ENCODE measurements around the gene NQO1. TPM values are rescaled to one million over a fixed set of nuclear protein-coding genes. Genes with fewer than 3 reads are reported as not detected.

The NQO1 gene
- total and polyA plus RNA-seq, 2 of the 13 experiments (the other 11 are each of a cell fraction or from before 2014, with no cell fraction given): 464 to 1,060 TPM

GRCh38 chr16:69725480-69726312, 664 bp downstream of the NQO1 start (continued):
- TF ChIP-seq ZNF609 (CRISPR knock-in tag; IDR thresholded peaks at IDR 0.05; ENCODE audit: borderline replicate concordance) (0 out of 2 replicates have a peak, but pooled peaks have one; percentile 15), SRSF1 (optimal IDR thresholded peaks at IDR 0.05; ENCODE audit: low read depth, low read length) (peak; percentile 62), ZNF879 (CRISPR knock-in tag; IDR thresholded peaks at IDR 0.05) (peak; percentile 91), SNAPC2 (CRISPR knock-in tag; IDR thresholded peaks at IDR 0.05) (peak; percentile 42; the same call in 1 of the 2 replicates), BRF2 (CRISPR knock-in tag; IDR thresholded peaks at IDR 0.05) (0 out of 2 replicates have a peak, but pooled peaks have one; percentile 27), PPARG (CRISPR knock-in tag; conservative IDR thresholded peaks at IDR 0.05) (0 out of 2 replicates have a peak, but pooled peaks have one; percentile 2), ZC3H13 (CRISPR knock-in tag; IDR thresholded peaks at IDR 0.05) (0 out of 2 replicates have a peak, but pooled peaks have one; percentile 35), ZBTB46 (CRISPR knock-in tag; IDR thresholded peaks at IDR 0.05; ENCODE audit: borderline replicate concordance) (no peak), NR1H2 (CRISPR knock-in tag; IDR thresholded peaks at IDR 0.05; ENCODE audit: borderline replicate concordance, low read depth) (0 out of 2 replicates have a peak, but pooled peaks have one; percentile 67), MTA1 (CRISPR knock-in tag; IDR thresholded peaks at IDR 0.05; ENCODE audit: borderline replicate concordance) (peak; percentile 33; the same call in 1 of the 2 replicates), SALL2 (CRISPR knock-in tag; IDR thresholded peaks at IDR 0.05) (0 out of 2 replicates have a peak, but pooled peaks have one; percentile 38), SATB2 (CRISPR knock-in tag; IDR thresholded peaks at IDR 0.05) (0 out of 2 replicates have a peak, but pooled peaks have one; percentile 44), ZNF230 (CRISPR knock-in tag; IDR thresholded peaks at IDR 0.05) (peak; percentile 34; the same call in 1 of the 2 replicates), ZNF589 (CRISPR knock-in tag; conservative IDR thresholded peaks at IDR 0.05) (0 out of 2 replicates have a peak, but pooled peaks have one; percentile 4), STAG1 (CRISPR knock-in tag; IDR thresholded peaks at IDR 0.05) (0 out of 2 replicates have a peak, but pooled peaks have one; percentile 3), HDAC6 (IDR thresholded peaks at IDR 0.05; ENCODE audit: low read depth, low read length) (0 out of 2 replicates have a peak, but pooled peaks have one; percentile 30), BRD4 (CRISPR knock-in tag; IDR thresholded peaks at IDR 0.05) (0 out of 2 replicates have a peak, but pooled peaks have one; percentile 27), ZBTB1 (CRISPR knock-in tag; IDR thresholded peaks at IDR 0.05; ENCODE audit: borderline replicate concordance) (no peak), YY1 (IDR thresholded peaks at IDR 0.05; ENCODE audit: insufficient read depth, insufficient replicate concordance, low read depth, low read length) (peak; percentile 15), ZNF354B (CRISPR knock-in tag; IDR thresholded peaks at IDR 0.05) (peak; percentile 17; the same call in 1 of the 2 replicates), KDM5B (CRISPR knock-in tag; IDR thresholded peaks at IDR 0.05; ENCODE audit: borderline replicate concordance) (no peak)

All from HepG2 (cell line).